Activated T-helper 1 cell treated with anti-CD3 and anti-CD28 coated beads, Interleukin-12 subunit alpha, Interleukin-12 subunit beta, Interleukin-2, Interleukin-4 antibody, amounts not matched to agents 30 ng/mL and 10 ng/mL and 1 ng/mL, durations not matched to agents 14 hours and 24 hours and 36 hours (primary cell): ENCODE measurements around the gene CPT1B. TPM values are rescaled to one million over a fixed set of nuclear protein-coding genes. Genes with fewer than 3 reads are reported as not detected.
"Not testable (repeated sequence)": the region's sequence is repeated elsewhere in the genome, so short reads cannot be mapped to it uniquely, and the experiment has no call there.

ENCODE experiments used
- DNase-seq: peaks from one replicate; pipeline ENCODE4 v3.0.0; 2021; ENCODE audit warnings: low spot score
- H3K27ac Mint-ChIP-seq: one replicate; pipeline ENCODE4 v1.8.0; 2021; ENCODE audit warnings: mild to moderate bottlenecking, mixed read lengths
- H3K27me3 Mint-ChIP-seq: one replicate; pipeline ENCODE4 v1.8.0; 2022; ENCODE audit warnings: mild to moderate bottlenecking, moderate library complexity, mixed read lengths; ENCODE audit not compliant: insufficient read depth
- H3K36me3 Mint-ChIP-seq: one replicate; pipeline ENCODE4 v1.8.0; 2021; ENCODE audit warnings: low read depth, mixed read lengths
- H3K4me1 Mint-ChIP-seq: one replicate; pipeline ENCODE4 v1.8.0; 2021; ENCODE audit warnings: low read depth, mixed read lengths
- H3K4me3 Mint-ChIP-seq: one replicate; pipeline ENCODE4 v1.8.0; 2021; ENCODE audit warnings: mild to moderate bottlenecking, moderate library complexity, mixed read lengths
- H3K9me3 Mint-ChIP-seq: one replicate; pipeline ENCODE4 v1.8.0; 2021; ENCODE audit warnings: mixed read lengths
- intact Hi-C: fragments of 100-400 bp; cut with micrococcal nuclease; formaldehyde crosslinking; loops from one replicate; pipeline ENCODE4 v1.15.1; 2024
- total RNA-seq: library from RNA; stranded (reverse); gene quantifications from 2 replicates; pipeline ENCODE4 v1.2.3, GENCODE V29; 2022

The CPT1B gene
- total RNA-seq, 1 donor from 2014 or later, result 68.2 TPM

DNA sequence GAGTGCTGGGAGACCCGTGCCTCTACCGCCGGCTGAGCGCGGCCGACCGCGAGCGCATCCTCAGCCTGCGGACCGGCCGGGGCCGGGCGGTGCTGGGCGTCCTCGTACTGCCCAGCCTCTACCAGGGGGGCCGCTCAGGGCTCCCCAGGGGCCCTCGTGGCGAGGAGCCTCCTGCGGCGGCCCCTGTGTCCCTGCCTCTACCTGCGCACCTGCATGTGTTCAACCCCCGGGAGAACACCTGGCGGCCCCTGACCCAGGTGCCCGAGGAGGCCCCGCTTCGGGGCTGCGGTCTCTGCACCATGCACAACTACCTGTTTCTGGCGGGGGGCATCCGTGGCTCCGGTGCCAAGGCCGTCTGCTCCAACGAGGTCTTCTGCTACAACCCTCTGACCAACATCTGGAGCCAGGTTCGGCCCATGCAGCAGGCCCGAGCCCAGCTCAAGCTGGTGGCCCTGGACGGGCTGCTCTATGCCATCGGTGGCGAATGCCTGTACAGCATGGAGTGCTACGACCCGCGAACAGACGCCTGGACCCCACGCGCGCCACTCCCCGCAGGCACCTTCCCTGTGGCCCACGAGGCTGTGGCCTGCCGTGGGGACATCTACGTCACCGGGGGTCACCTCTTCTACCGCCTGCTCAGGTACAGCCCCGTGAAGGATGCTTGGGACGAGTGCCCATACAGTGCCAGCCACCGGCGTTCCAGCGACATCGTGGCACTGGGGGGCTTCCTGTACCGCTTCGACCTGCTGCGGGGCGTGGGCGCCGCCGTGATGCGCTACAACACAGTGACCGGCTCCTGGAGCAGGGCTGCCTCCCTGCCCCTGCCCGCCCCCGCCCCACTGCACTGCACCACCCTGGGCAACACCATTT, 29.1 kb downstream of the CPT1B start:
- intact Hi-C loops, result loop anchor here (1.0 kb wide), 2 partner anchors 10 to 13 kb away; partner anchors contain the start of gene SYCE3
- Mint-ChIP-seq H3K36me3 (no peaks in the 10 kb centered on the region), H3K27ac (peak overlapping the region; percentile 83), H3K27me3 (peaks cover 3% of the 10 kb centered on the region), H3K4me1 (peaks cover 29% of the 10 kb centered on the region), H3K9me3 (no peaks in the 10 kb centered on the region), H3K4me3 (peak overlapping the region; percentile 82)
- no peak for DNase-seq

- intact Hi-C loops, result loop anchor here (1.0 kb wide), 2 partner anchors 9 to 14 kb away; partner anchors contain the start of gene SYCE3
- Mint-ChIP-seq H3K27ac (peak overlapping the region; percentile 82), H3K4me3 (peak overlapping the region; percentile 77), H3K27me3 (no peaks in the 10 kb centered on the region), H3K36me3 (no peaks in the 10 kb centered on the region), H3K9me3 (no peaks in the 10 kb centered on the region), H3K4me1 (peaks cover 29% of the 10 kb centered on the region)
- DNase-seq, result peak; percentile 51
Measured at GRCh38 chr22:50548040-50548920, 29.9 kb downstream of the CPT1B start.

DNA sequence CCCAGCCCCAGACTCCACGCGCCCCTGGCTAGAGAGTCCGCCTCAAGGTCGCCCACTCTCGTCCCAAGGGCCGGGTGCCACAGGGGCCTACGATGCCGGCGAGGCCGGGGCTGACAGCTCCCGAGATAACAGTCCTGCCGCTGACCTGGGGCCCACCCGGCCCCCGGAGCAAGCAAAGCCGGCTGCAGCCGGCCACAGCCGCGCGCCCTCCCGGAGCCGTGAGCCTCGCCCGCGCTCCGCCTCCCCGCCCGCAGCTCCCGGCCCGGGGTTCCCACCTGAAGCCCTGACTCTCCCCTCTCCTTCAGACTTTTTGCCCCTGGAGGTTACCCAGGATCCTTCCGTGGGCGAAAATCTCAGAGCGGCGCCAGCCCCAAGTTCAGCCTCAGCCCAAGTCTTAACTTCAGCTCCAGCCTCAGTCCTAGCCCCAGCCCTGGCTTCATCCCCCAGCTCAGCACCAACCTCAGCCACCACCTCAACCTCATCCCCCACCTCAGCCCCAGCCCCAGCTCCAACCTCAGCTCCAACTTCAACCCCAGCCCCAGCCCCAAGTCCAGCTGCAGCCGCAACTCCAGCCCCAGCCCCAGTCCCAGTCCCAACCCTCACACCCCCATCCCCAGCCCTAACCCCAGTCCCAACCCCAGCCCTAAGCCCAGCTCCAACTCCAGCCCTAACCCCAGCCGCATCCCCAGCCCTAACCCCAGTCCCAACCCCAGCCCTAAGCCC, 30.8 kb downstream of the CPT1B start:
- peak overlapping the region; percentile 72 for H3K27ac Mint-ChIP-seq
- peaks cover under 1% of the 10 kb centered on the region for H3K36me3 Mint-ChIP-seq
- intact Hi-C loops, result no loop called here
- H3K9me3 Mint-ChIP-seq, result no peaks in the 10 kb centered on the region
- DNase-seq, result no peak
- H3K4me1 Mint-ChIP-seq, result peaks cover 32% of the 10 kb centered on the region
- H3K27me3 Mint-ChIP-seq, result no peaks in the 10 kb centered on the region
- peak overlapping the region; percentile 74 for H3K4me3 Mint-ChIP-seq

GRCh38 chr22:50546326-50547262, 31.6 kb downstream of the CPT1B start:
- H3K36me3 Mint-ChIP-seq, result peaks cover 1% of the 10 kb centered on the region
- intact Hi-C loops, result no loop called here
- H3K4me3 Mint-ChIP-seq, result no peak overlapping the region
- peaks cover 40% of the 10 kb centered on the region for H3K4me1 Mint-ChIP-seq
- H3K9me3 Mint-ChIP-seq, result no peaks in the 10 kb centered on the region
- H3K27ac Mint-ChIP-seq, result peak overlapping the region; percentile 52
- DNase-seq, result no peak
- no peaks in the 10 kb centered on the region for H3K27me3 Mint-ChIP-seq

- Mint-ChIP-seq H3K27me3 (no peaks in the 10 kb centered on the region), H3K27ac (peak within 1 kb of the TSS; percentile 84), H3K4me3 (peak within 1 kb of the TSS; percentile 59), H3K36me3 (peaks cover 1% of the 10 kb centered on the region), H3K9me3 (no peaks in the 10 kb centered on the region), H3K4me1 (peaks cover 47% of the 10 kb centered on the region)
- no peak for DNase-seq
- intact Hi-C loops, result loop anchor here (2.0 kb wide), 1 partner anchor 15 kb away; the partner anchor contains the start of gene TYMP
Measured at GRCh38 chr22:50545522-50546325, 32.5 kb downstream of the CPT1B start, which contains the start of gene KLHDC7B. TSS of gene KLHDC7B (plus strand) at chr22:50545899. CDS start at chr22:50546244, 345 bp downstream.

DNA sequence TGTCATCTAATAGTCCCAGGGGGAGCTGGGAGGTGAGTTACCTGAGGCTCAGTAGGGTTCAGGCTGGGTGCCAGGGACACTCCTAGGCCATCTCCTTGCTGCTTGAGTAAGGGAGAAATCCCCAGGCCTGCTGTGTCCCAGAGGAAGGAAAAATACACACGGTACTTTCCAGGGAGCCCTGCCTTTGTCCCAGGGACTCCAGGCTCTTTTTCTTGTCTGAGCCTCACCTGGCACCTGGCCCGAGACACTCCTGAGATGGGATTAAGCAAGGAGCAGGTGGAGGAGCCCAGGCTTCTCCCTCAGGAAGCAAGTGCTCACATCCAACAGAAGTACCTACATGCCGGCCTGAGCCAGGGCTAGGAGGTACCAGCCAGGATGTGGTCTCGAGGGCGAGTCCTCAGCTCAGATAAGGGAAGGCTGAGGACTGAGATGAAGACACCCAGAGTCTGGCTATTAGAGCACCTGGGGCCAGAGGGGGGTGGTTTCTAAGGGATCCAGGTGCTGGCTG, 33.4 kb downstream of the CPT1B start:
- intact Hi-C loops, result loop anchor here (1.0 to 5.0 kb wide), 3 partner anchors 14 to 527 kb away; partner anchors contain the start of genes CHKB and TYMP
- H3K36me3 Mint-ChIP-seq, result peaks cover 1% of the 10 kb centered on the region
- H3K27me3 Mint-ChIP-seq, result no peaks in the 10 kb centered on the region
- no peaks in the 10 kb centered on the region for H3K9me3 Mint-ChIP-seq
- no peak for DNase-seq
- peak overlapping the region; percentile 84 for H3K27ac Mint-ChIP-seq
- H3K4me1 Mint-ChIP-seq, result peaks cover 45% of the 10 kb centered on the region
- peak overlapping the region; percentile 59 for H3K4me3 Mint-ChIP-seq

GRCh38 chr22:50544078-50544745, 34.0 kb downstream of the CPT1B start:
- H3K27me3 Mint-ChIP-seq, result no peaks in the 10 kb centered on the region
- H3K36me3 Mint-ChIP-seq, result peaks cover 1% of the 10 kb centered on the region
- H3K27ac Mint-ChIP-seq, result peak overlapping the region; percentile 84
- H3K9me3 Mint-ChIP-seq, result no peaks in the 10 kb centered on the region
- intact Hi-C loops, result loop anchor here (1.0 to 5.0 kb wide), 3 partner anchors 13 to 527 kb away; partner anchors contain the start of genes CHKB and TYMP
- peaks cover 51% of the 10 kb centered on the region for H3K4me1 Mint-ChIP-seq
- peak overlapping the region; percentile 59 for H3K4me3 Mint-ChIP-seq
- peak; percentile 80 for DNase-seq

DNA sequence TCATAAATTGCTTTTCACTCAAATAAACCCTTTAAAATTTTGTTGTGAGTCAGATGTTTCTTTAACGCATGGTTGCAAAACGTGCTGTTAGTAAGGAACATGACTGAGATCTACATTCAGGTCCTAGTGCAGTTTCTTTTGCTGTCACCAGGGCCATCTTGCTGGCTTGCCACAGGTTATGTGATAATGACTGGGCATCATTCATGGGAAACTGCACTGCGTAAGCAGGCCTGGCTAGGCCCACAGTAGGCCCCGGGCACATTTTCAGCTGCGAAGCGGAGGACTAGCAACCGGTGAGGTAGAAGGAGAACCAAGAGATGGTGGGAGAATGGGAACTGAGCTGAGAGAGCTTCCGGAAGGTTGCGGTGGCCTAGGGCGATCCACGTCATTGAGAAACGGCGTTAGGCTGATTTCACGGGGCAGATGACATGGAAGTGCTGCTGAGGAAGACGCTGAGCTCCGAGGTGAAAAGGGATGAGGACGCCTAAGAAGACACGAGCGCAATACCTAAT, 35.8 kb downstream of the CPT1B start:
- intact Hi-C loops, result loop anchor here (5.0 kb wide), 1 partner anchor 525 kb away; no protein-coding TSS in a partner anchor
- Mint-ChIP-seq H3K4me1 (peaks cover 64% of the 10 kb centered on the region), H3K27ac (peak overlapping the region; percentile 93), H3K4me3 (peak overlapping the region; percentile 58), H3K9me3 (no peaks in the 10 kb centered on the region), H3K36me3 (peaks cover 4% of the 10 kb centered on the region), H3K27me3 (no peaks in the 10 kb centered on the region)
- no peak for DNase-seq

- H3K27me3 Mint-ChIP-seq, H3K36me3 Mint-ChIP-seq, H3K9me3 Mint-ChIP-seq: not testable (repeated sequence)
- peak overlapping the region; percentile 42 for H3K4me3 Mint-ChIP-seq
- peaks cover 72% of the 10 kb centered on the region for H3K4me1 Mint-ChIP-seq
- intact Hi-C loops, result loop anchor here (5.0 kb wide), 1 partner anchor 524 kb away; no protein-coding TSS in a partner anchor
- DNase-seq, result peak; percentile 49
- H3K27ac Mint-ChIP-seq, result peak overlapping the region; percentile 93
Measured at GRCh38 chr22:50541667-50542026, 36.6 kb downstream of the CPT1B start.

DNA sequence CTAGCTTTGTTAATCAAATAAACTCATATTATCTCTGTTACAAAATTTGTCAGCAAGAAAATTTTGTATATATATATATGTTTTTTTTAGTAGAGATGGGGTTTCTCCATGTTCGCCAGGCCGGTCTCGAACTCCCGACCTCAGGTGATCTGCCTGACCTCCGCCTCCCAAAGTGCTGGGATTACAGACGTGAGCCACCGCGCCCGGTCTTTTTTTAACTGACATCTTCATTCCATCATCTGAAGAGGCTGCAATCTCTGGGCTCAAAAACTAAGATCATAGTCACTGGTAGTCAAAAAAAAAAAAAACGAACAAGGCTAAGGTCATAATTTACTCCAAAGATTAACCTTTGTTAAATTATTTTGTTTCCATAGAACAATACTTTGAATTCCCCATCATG, 37.8 kb downstream of the CPT1B start:
- Mint-ChIP-seq H3K27ac (peak overlapping the region; percentile 93), H3K27me3 (no peaks in the 10 kb centered on the region), H3K4me1 (peaks cover 73% of the 10 kb centered on the region), H3K4me3 (peak overlapping the region; percentile 12), H3K36me3 (peaks cover 4% of the 10 kb centered on the region), H3K9me3 (no peaks in the 10 kb centered on the region)
- DNase-seq, result no peak
- intact Hi-C loops, result loop anchor here (5.0 kb wide), 1 partner anchor 523 kb away; no protein-coding TSS in a partner anchor
